GM10266 (cell line): ENCODE measurements around the gene PRKCZ.

Experiments used
- DNase-seq: peaks from one replicate; pipeline ENCODE4 v3.0.0; 2012; ENCODE audit errors: extremely low spot score
- CTCF ChIP-seq: IDR thresholded peaks from 2 replicates; pipeline ENCODE4 v1.5.1; 2012; ENCODE audit warnings: mild to moderate bottlenecking, low read depth; ENCODE audit not compliant: control insufficient read depth, insufficient read depth; ENCODE audit errors: missing control alignments

PRKCZ gene

GRCh38 chr1:2060072-2060471 is 9.9 kb downstream of the PRKCZ start:
- no peak for TF ChIP-seq CTCF

GRCh38 chr1:2060535-2060934 is 10.3 kb downstream of the PRKCZ start:
- no peak for TF ChIP-seq CTCF
- DNase-seq: no peak

More at GRCh38 chr1:2060072-2060471, 9.9 kb downstream of the PRKCZ start:
- DNase-seq: no peak

GRCh38 chr1:2061065-2061778 is 11.0 kb downstream of the PRKCZ start:
- DNase-seq: no peak
- no peak for TF ChIP-seq CTCF

- no peak for DNase-seq
- no peak for TF ChIP-seq CTCF
Observed at GRCh38 chr1:2065699-2066098, 15.5 kb downstream of the PRKCZ start.

GRCh38 chr1:2067393-2067792 is 17.2 kb downstream of the PRKCZ start:
- TF ChIP-seq CTCF: no peak
- no peak for DNase-seq

- no peak for DNase-seq
- no peak for TF ChIP-seq CTCF
Observed at GRCh38 chr1:2067981-2068380, 17.8 kb downstream of the PRKCZ start.

GRCh38 chr1:2068951-2069350 is 18.7 kb downstream of the PRKCZ start:
- no peak for DNase-seq
- no peak for TF ChIP-seq CTCF
